SW480 (cell line): Measurements from ENCODE around the gene OR4X1.
"Not testable (repeated sequence)": the region's sequence is repeated elsewhere in the genome, so short reads cannot be mapped to it uniquely, and the experiment has no call there.

Experiments used
- DNase-seq: peaks from one replicate; pipeline ENCODE4 v3.0.0-alpha.2; 2016; ENCODE audit warnings: low spot score

OR4X1 gene

GRCh38 chr11:48263423-48263911, at the start of gene OR4X1:
Gene OR4X1, plus strand, starts transcription at chr11:48263861. Its CDS starts 0 bp downstream, at chr11:48263861.
- DNase-seq, result no peak

GRCh38 chr11:48216510-48216909, 47.2 kb upstream of the OR4X1 start, which contains the start of gene OR4B1:
Gene OR4B1, plus strand, starts transcription at chr11:48216810. Its CDS starts 0 bp downstream, at chr11:48216810.
- no peak for DNase-seq

GRCh38 chr11:48228761-48229160, 34.9 kb upstream of the OR4X1 start:
- DNase-seq, result no peak

- not testable (repeated sequence) for DNase-seq
Measured at GRCh38 chr11:48230057-48230456, 33.6 kb upstream of the OR4X1 start.

- DNase-seq, result no peak
Measured at GRCh38 chr11:48237727-48238126, 25.9 kb upstream of the OR4X1 start.

- no peak for DNase-seq
Measured at GRCh38 chr11:48242501-48242900, 21.2 kb upstream of the OR4X1 start.

- DNase-seq, result no peak
Measured at GRCh38 chr11:48244804-48245203, 18.9 kb upstream of the OR4X1 start, which contains the start of gene OR4X2. Gene OR4X2, plus strand, starts transcription at chr11:48245104. Its CDS starts 0 bp downstream, at chr11:48245104.

- no peak for DNase-seq
Measured at GRCh38 chr11:48248902-48249301, 14.8 kb upstream of the OR4X1 start.

GRCh38 chr11:48261600-48261999, 2.1 kb upstream of the OR4X1 start:
- no peak for DNase-seq

GRCh38 chr11:48270621-48271020, 7.0 kb downstream of the OR4X1 start:
- no peak for DNase-seq

- no peak for DNase-seq
Measured at GRCh38 chr11:48272606-48273005, 8.9 kb downstream of the OR4X1 start.

- DNase-seq, result no peak
Measured at GRCh38 chr11:48305923-48306322, 42.3 kb downstream of the OR4X1 start, which contains the start of gene OR4S1. Gene OR4S1, plus strand, starts transcription at chr11:48306223. Its CDS starts 0 bp downstream, at chr11:48306223.

- DNase-seq, result peak; percentile 56
Measured at GRCh38 chr11:48307760-48308386, 44.2 kb downstream of the OR4X1 start.

- DNase-seq, result not testable (repeated sequence)
Measured at GRCh38 chr11:48313590-48313989, 49.9 kb downstream of the OR4X1 start.
